Measurements from ENCODE around the gene ZDHHC12.
"Not testable (repeated sequence)": the region's sequence is repeated elsewhere in the genome, so short reads cannot be mapped to it uniquely, and the experiment has no call there.

DNA sequence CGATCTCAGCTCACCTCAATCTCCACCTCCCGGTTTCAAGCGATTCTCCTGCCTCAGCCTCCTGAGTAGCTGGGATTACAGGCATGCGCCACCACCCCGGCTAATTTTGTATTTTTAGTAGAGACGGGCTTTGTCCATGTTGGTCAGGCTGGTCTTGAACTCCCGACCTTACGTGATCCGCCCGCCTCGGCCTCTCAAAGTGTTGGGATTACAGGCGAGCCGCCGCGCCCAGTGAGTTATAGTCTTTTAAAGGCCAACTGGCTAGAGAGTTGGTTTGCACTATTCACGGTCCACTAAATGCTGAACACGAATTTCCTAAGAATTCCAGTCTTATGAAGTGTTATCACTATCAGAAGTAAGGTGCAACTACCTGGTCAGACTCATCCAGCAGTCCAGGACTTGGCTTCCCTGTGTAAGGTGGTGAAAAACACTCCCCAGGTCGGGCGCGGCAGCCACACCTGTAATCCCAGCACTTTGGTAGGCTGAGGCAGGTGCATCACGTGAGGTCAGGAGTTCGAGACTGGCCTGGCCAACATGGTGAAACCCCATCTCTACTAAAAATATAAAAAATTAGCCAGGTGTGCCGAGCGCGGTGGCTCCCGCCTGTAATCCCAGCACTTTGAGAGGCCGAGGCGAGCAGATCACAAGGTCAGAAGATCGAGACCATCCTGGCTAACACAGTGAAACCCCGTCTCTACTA lies 24.7 kb downstream of the ZDHHC12 start:
- TF ChIP-seq, protein P1, sequence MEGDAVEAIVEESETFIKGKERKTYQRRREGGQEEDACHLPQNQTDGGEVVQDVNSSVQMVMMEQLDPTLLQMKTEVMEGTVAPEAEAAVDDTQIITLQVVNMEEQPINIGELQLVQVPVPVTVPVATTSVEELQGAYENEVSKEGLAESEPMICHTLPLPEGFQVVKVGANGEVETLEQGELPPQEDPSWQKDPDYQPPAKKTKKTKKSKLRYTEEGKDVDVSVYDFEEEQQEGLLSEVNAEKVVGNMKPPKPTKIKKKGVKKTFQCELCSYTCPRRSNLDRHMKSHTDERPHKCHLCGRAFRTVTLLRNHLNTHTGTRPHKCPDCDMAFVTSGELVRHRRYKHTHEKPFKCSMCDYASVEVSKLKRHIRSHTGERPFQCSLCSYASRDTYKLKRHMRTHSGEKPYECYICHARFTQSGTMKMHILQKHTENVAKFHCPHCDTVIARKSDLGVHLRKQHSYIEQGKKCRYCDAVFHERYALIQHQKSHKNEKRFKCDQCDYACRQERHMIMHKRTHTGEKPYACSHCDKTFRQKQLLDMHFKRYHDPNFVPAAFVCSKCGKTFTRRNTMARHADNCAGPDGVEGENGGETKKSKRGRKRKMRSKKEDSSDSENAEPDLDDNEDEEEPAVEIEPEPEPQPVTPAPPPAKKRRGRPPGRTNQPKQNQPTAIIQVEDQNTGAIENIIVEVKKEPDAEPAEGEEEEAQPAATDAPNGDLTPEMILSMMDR (IDR thresholded peaks at IDR 0.05), result not testable (repeated sequence)
- not testable (repeated sequence) for TF ChIP-seq ZFX (IDR thresholded peaks at IDR 0.05; ENCODE audit: borderline replicate concordance)

Measured in 22Rv1 (cell line).